Gastroesophageal sphincter (tissue), 4 donors: ENCODE data around the gene GATAD2B. TPM values are rescaled to one million over a fixed set of nuclear protein-coding genes. Genes with fewer than 3 reads are reported as not detected.

ENCODE experiments used
- ATAC-seq: fragments of 150-250 bp; one replicate; pipeline ENCODE4 v1.9.1; 2016; ENCODE audit warnings: mild to moderate bottlenecking, moderate library complexity
- H3K27ac ChIP-seq, 4 donors: fragments of 200-600 bp; sonication (generic) in 3 of 4; 1 replicate in 3 of 4; 2 replicates in 1 of 4; pipeline ENCODE4 v1.5.1; 2016 to 2019
- H3K27me3 ChIP-seq: fragments of 200-600 bp; sonication (generic); one replicate; pipeline ENCODE4 v1.5.1; 2019
- H3K36me3 ChIP-seq, 2 donors: fragments of 200-600 bp; sonication (generic); one replicate each; pipeline ENCODE4 v1.5.1; 2019; ENCODE audit warnings: control low read depth in 1 of 2
- H3K4me1 ChIP-seq, 3 donors: fragments of 200-600 bp; sonication (generic); 1 replicate in 2 of 3; 2 replicates in 1 of 3; pipeline ENCODE4 v1.5.1; 2016 to 2019; ENCODE audit warnings: control low read depth in 2 of 3
- H3K4me3 ChIP-seq, 2 donors: fragments of 200-600 bp; sonication (generic); one replicate each; pipeline ENCODE4 v1.5.1; 2019; ENCODE audit warnings: mild to moderate bottlenecking in 1 of 2, moderate library complexity in 1 of 2
- H3K9me3 ChIP-seq, 3 donors: fragments of 200-600 bp; sonication (generic); one replicate each; pipeline ENCODE4 v1.5.1; 2017 to 2019; ENCODE audit warnings: control low read depth in 2 of 3
- EP300 ChIP-seq: sonication (generic); formaldehyde crosslinking; IDR thresholded peaks from one replicate; pipeline ENCODE4 v1.6.1; 2017; ENCODE audit warnings: antibody characterized with exemption, mild to moderate bottlenecking
- POLR2A ChIP-seq, 2 donors: fragments of 450-650 bp; IDR thresholded peaks; one replicate each; pipeline ENCODE4 v1.6.1; 2017; ENCODE audit warnings: antibody characterized with exemption in 2 of 2, mild to moderate bottlenecking in 2 of 2, moderate library complexity in 1 of 2
- POLR2AphosphoS5 ChIP-seq: sonication (generic); formaldehyde crosslinking; IDR thresholded peaks from one replicate; pipeline ENCODE4 v1.6.1; 2017; ENCODE audit warnings: antibody characterized with exemption
- WGBS, 2 donors: methylation state at CpG; one replicate each; pipeline ENCODE4 v1.1.5; 2018; ENCODE audit warnings: low coverage in 1 of 2; 5-methylcytosine and 5-hydroxymethylcytosine counted together
- total RNA-seq, 4 donors: library from RNA; depleted of rRNA; stranded (reverse); fragments of >200 nt; gene quantifications; one replicate each; pipeline ENCODE4 v1.1.0, GENCODE V29; 2016
- TF ChIP-seq, protein P1 (sequence below), 4 experiments: fragments of 200-600 bp in 2 of 4; fragments of 450-650 bp in 2 of 4; sonication (generic) in 1 of 4; IDR thresholded peaks; one replicate each; pipeline ENCODE4 v1.5.1; 2017 to 2019; ENCODE audit warnings: antibody characterized with exemption in 4 of 4, mild to moderate bottlenecking in 2 of 4, moderate library complexity in 2 of 4

Gene GATAD2B
- total RNA-seq, 4 donors from 2014 or later, result 18.4 to 30.8 (median 23.8) TPM

DNA sequence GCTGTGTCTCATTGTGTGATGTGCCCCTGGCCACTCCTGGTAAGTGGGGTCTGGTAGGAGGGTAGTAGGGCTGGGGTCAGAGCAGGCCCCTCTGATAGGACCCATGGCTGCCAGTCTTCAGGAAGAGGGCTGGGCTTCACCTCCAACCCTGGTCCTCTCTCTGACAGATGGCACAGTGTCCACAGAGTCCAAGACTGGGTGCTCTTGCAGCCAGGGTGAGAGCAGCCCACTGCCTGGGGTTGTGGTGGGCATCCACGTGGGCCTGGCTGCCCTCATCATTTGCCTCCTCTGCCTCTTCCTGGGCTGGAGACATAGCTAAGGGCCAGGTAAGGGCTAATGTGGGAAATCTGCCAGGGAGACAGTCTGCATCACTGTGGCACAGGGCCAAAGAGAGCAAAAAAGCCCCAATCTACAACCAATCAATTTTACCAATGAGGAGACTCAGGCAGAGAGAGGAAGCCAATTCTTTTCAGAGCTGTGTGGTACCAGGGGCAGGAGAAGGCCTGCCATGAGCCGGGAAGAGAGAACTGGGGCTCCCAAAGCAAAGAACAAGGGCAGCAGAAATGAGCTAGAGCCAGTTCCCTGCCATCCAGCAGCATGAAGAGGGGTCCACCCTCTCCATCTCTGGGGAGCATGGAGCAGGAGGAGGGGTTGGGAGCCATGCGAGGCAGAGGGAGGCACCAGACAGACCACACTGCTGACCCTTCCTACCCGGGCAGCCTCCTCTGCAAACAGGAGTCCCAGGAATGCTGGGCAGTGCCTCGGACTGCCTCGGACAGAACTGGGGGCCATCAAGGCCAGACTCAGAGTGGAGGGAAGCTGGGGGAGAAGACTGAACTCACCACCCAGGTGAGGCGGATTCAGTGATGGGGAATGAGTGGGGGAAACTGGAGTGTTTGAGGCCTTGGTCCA lies 120.7 kb downstream of the GATAD2B start:
- no peaks in the 10 kb centered on the region for H3K9me3 ChIP-seq
- no peaks in the 10 kb centered on the region for H3K27me3 ChIP-seq
- WGBS, 2 donors, result 89% methylated on average over 4 of the region's 7 CpGs; no CpG with 5 or more reads in 1 of the 2 donors
- H3K4me1 ChIP-seq, result peaks cover 0 to 31% (median 0%) of the 10 kb centered on the region in 3 donors
- H3K4me3 ChIP-seq, result no peak overlapping the region
- ATAC-seq, result no peak
- peaks cover 0 to 25% of the 10 kb centered on the region in 2 donors for H3K36me3 ChIP-seq
- peak overlapping the region in 1 of 4 donors; percentile 12 for H3K27ac ChIP-seq
- TF ChIP-seq POLR2AphosphoS5 (no peak), EP300 (no peak), POLR2A (IDR thresholded peaks at IDR 0.05) (no peak)
- TF ChIP-seq, protein P1, sequence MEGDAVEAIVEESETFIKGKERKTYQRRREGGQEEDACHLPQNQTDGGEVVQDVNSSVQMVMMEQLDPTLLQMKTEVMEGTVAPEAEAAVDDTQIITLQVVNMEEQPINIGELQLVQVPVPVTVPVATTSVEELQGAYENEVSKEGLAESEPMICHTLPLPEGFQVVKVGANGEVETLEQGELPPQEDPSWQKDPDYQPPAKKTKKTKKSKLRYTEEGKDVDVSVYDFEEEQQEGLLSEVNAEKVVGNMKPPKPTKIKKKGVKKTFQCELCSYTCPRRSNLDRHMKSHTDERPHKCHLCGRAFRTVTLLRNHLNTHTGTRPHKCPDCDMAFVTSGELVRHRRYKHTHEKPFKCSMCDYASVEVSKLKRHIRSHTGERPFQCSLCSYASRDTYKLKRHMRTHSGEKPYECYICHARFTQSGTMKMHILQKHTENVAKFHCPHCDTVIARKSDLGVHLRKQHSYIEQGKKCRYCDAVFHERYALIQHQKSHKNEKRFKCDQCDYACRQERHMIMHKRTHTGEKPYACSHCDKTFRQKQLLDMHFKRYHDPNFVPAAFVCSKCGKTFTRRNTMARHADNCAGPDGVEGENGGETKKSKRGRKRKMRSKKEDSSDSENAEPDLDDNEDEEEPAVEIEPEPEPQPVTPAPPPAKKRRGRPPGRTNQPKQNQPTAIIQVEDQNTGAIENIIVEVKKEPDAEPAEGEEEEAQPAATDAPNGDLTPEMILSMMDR (IDR thresholded peaks at IDR 0.05), result no peak

GRCh38 chr1:153801028-153801625 lies 121.6 kb downstream of the GATAD2B start:
- Histone ChIP-seq H3K27me3 (no peaks in the 10 kb centered on the region), H3K9me3 (no peaks in the 10 kb centered on the region), H3K4me3 (no peak overlapping the region), H3K4me1 (peaks cover 0 to 28% (median 0%) of the 10 kb centered on the region in 3 donors), H3K27ac (peak overlapping the region in 1 of 4 donors; percentile 12), H3K36me3 (peaks cover 0 to 20% of the 10 kb centered on the region in 2 donors)
- no peak for ATAC-seq
- TF ChIP-seq POLR2A (IDR thresholded peaks at IDR 0.05) (no peak), POLR2AphosphoS5 (no peak), EP300 (no peak)
- TF ChIP-seq, protein P1 (IDR thresholded peaks at IDR 0.05), result no peak
- 100% methylated on average over 1 of the region's 6 CpGs; no CpG with 5 or more reads in 1 of the 2 donors for WGBS, 2 donors

DNA sequence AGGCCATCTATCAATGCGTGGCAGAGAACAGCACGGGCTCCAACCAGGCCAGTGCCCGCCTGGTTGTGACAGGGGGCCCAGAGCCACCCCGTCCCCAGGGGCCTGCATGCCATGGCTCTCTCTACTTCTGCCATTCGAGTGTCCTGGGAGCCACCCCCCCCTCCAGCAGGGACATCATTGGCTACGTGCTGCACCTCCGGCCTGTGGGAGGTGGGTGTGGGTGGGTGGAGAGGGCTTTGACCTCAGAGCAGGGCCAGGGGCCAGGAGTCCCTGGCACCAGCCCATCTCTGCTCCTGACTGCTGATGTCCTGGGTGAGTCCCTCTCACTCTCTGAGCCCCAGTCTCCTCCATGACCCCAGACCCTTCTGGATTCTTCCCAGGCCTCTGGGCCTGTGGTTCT lies 122.3 kb downstream of the GATAD2B start:
- Histone ChIP-seq H3K4me3 (no peak overlapping the region), H3K27ac (no peak overlapping the region)
- no CpG with 5 or more reads among the region's 7 CpGs for WGBS, 2 donors

DNA sequence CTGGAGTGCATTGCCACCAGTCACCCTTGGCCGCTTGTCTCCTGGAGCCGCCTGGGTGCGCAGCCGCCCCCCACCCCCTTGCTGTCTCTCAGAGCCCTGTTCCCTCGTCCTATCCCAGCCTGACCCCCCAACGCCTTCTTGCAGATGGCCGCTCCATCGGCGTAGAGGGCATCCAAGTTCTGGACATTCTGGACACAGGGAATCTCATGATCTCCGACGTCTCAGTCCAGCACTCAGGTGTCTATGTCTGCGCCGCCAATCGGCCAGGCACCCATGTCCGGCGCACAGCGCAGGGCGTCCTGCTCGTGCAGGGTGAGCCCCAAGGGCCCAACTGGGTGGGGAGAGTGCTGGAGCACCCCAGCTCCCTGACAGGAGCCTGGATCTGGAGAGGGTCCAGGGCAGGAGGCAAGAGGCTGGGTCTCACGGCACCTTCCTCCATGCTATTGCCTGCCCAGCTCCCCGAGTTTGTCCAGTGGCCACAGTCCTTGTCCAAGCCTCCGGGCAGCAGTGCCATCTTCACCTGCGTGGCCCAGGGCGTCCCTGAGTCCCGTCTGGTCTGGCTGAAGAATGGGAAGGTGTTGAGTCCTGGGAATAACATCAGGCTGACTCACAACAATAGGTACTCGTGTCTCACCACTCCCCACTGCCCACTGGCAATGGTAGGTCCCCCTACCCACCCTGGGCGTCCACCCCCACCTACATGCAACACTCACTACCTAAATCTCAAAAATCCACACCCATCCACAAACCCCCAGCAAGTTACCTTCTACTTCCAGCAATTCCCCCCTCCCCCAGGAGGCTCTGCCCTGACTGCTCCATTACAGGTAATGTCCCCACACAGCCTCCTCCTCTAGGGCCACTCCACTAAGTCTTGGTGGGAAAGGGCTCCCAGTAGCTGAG lies 123.0 kb downstream of the GATAD2B start:
- H3K27me3 ChIP-seq, result no peaks in the 10 kb centered on the region
- ATAC-seq, result no peak
- no peaks in the 10 kb centered on the region for H3K9me3 ChIP-seq
- peaks cover 0 to 20% of the 10 kb centered on the region in 2 donors for H3K36me3 ChIP-seq
- H3K4me3 ChIP-seq, result no peak overlapping the region
- TF ChIP-seq POLR2A (IDR thresholded peaks at IDR 0.05) (no peak), EP300 (no peak)
- 84 to 86% methylated on average over 2 to 6 of the region's 27 CpGs for WGBS, 2 donors
- peaks cover 0 to 17% (median 0%) of the 10 kb centered on the region in 3 donors for H3K4me1 ChIP-seq
- no peak overlapping the region for H3K27ac ChIP-seq

More for the DNA sequence above, 122.3 kb downstream of the GATAD2B start:
- Histone ChIP-seq H3K36me3 (peaks cover 0 to 20% of the 10 kb centered on the region in 2 donors), H3K27me3 (no peaks in the 10 kb centered on the region), H3K4me1 (peaks cover 0 to 22% (median 0%) of the 10 kb centered on the region in 3 donors), H3K9me3 (no peaks in the 10 kb centered on the region)
- ATAC-seq, result no peak
- TF ChIP-seq POLR2AphosphoS5 (no peak), POLR2A (IDR thresholded peaks at IDR 0.05) (no peak), EP300 (no peak)
- TF ChIP-seq, protein P1 (IDR thresholded peaks at IDR 0.05), result no peak

DNA sequence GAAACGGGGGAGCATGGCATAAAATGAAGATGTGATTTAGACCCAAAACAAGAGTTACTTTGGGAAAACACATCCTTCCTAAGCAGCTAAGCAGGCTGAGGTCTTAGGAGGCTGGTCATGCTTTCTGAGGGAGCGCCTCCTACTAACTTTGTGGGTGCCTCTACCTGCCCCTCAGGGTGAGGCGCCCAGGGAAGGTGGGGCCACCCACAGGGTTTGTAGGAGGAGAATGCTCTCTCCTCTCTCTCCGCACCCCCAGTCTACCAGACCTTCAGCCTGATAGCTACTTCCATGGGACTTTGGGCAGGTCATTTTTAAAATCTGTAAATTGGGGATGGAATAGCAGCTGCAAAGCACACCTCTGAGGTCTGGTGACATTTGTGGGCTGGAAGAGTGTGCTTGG lies 123.8 kb downstream of the GATAD2B start:
- H3K27me3 ChIP-seq, result no peaks in the 10 kb centered on the region
- H3K9me3 ChIP-seq, result no peaks in the 10 kb centered on the region
- TF ChIP-seq, protein P1 (IDR thresholded peaks at IDR 0.05), result no peak
- TF ChIP-seq POLR2A (IDR thresholded peaks at IDR 0.05) (no peak), EP300 (no peak), POLR2AphosphoS5 (no peak)
- no peak overlapping the region for H3K4me3 ChIP-seq
- no peak overlapping the region for H3K27ac ChIP-seq
- peaks cover 0 to 20% of the 10 kb centered on the region in 2 donors for H3K36me3 ChIP-seq
- peaks cover 0 to 13% (median 0%) of the 10 kb centered on the region in 3 donors for H3K4me1 ChIP-seq
- WGBS, 2 donors, result 33 to 68% methylated on average over 1 to 2 of the region's 4 CpGs
- no peak for ATAC-seq
